Brain microvascular endothelial cell (primary cell): ENCODE data around the gene MRPL30.

ENCODE experiments used
- DNase-seq: peaks from one replicate; pipeline ENCODE4 v3.0.0-alpha.2; 2020
- H3K27ac ChIP-seq: fragments of 250-450 bp; sonication (Bioruptor Pico); 2 replicates; pipeline ENCODE4 v1.5.1; 2020; ENCODE audit warnings: mild to moderate bottlenecking, moderate library complexity
- H3K27me3 ChIP-seq: fragments of 250-450 bp; sonication (Bioruptor Pico); replicated peaks from 2 replicates; pipeline ENCODE4 v1.5.1; 2020; ENCODE audit warnings: mild to moderate bottlenecking
- H3K36me3 ChIP-seq: fragments of 250-450 bp; sonication (Bioruptor Pico); replicated peaks from 2 replicates; pipeline ENCODE4 v1.5.1; 2020; ENCODE audit warnings: mild to moderate bottlenecking
- H3K4me3 ChIP-seq: 2 replicates; pipeline ENCODE4 v1.5.1; 2011; ENCODE audit warnings: low read depth, mild to moderate bottlenecking, control low read depth, low read length, moderate library complexity
- CTCF ChIP-seq: IDR thresholded peaks from 2 replicates; pipeline ENCODE4 v1.5.1; 2011; ENCODE audit warnings: low read depth, mild to moderate bottlenecking, moderate library complexity, low read length, control low read depth, inconsistent platforms; ENCODE audit errors: missing control alignments
- in situ Hi-C: cut with HindIII; loops from 2 replicates; pipeline ENCODE4 v1.10.0; 2017; ENCODE audit warnings: low sequenced_read_pairs, low pct_ligation_motif_present

The MRPL30 gene

GRCh38 chr2:99198103-99198841 lies 17.3 kb downstream of the MRPL30 start:
- in situ Hi-C loops: no loop called here
- no peak overlapping the region for H3K4me3 ChIP-seq
- H3K27me3 ChIP-seq: no peaks in the 10 kb centered on the region
- H3K36me3 ChIP-seq: peaks cover 8% of the 10 kb centered on the region
- DNase-seq: no peak
- H3K27ac ChIP-seq: no peak overlapping the region
- no peak for TF ChIP-seq CTCF

DNA sequence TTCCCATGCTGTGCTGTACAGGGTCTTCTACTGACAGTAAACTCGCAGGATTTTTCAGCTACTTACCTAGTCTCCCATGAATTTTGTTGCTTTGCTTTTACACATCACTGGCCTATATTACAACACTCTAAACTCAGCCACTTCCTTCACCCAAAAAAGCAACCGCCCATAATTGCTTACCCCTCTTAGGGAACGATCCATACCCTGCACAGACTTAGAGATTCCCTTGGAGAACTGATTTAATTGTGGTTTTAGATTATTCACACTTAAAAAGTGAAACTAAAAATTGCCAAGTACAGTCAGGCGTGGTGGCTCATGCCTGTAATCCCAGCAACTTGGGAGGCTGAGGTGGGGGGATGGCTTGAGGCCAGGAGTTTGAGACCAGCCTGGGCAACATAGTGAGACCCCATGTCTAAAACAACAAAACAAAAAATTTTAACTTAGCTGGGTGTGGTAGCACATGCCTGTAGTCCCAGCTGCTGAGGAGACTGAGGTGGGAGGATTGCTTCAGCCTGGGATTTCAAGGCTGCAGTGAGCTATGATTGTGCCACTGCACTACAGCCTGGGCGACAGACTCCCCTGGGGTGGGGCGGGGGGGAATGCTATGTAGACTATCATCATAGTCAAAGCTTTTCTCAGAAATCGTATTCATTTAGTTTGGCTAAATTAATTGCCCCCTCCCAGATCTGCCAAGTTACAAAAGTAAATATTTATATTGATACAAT lies 19.3 kb downstream of the MRPL30 start:
- in situ Hi-C loops: no loop called here
- TF ChIP-seq CTCF: no peak
- Histone ChIP-seq H3K27me3 (no peaks in the 10 kb centered on the region), H3K4me3 (no peak overlapping the region), H3K27ac (no peak overlapping the region), H3K36me3 (peaks cover 6% of the 10 kb centered on the region)
- no peak for DNase-seq

- Histone ChIP-seq H3K4me3 (no peak overlapping the region), H3K27ac (no peak overlapping the region), H3K36me3 (no peaks in the 10 kb centered on the region), H3K27me3 (no peaks in the 10 kb centered on the region)
- no peak for DNase-seq
- peak; percentile 49 for TF ChIP-seq CTCF
- in situ Hi-C loops: no loop called here
Observed at GRCh38 chr2:99201959-99202678, 21.1 kb downstream of the MRPL30 start.

DNA sequence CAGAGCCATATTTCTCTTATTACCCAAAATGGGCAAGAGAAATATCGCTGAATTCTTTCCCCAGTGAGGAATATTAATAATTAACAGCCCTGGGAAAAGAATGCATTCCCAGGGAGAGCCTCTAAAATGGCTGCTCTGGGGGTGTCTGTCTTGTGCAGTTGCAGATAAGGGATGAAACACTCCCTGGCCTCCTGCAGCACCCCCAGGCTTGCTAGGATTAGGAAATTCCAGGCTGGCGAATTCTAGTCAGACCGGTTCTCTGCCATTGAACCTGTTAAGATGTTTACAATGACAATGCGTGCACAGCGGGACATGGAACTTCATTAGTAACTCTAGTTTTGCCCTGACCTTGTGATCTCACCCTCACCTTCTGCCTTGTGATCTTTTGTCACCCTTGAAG lies 24.5 kb downstream of the MRPL30 start:
- in situ Hi-C loops: no loop called here
- no peak for TF ChIP-seq CTCF

DNA sequence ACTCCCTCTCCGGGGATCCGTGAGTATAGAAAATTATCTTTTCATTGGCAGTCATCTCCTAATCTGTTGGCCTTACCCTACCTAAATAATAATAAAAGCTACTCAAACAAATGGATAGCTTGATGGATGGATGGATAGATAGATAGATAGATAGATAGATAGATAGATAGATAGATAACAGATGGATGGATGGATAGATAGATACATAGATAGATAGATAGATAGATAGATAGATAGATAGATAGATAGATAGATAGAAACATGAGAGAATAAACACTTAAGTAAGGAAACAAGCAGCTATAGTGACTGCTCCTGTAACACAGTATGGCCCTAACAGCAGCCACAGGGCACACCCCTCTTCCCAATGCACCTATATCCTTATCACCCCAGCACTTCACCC lies 35.1 kb downstream of the MRPL30 start:
- H3K27me3 ChIP-seq: no peaks in the 10 kb centered on the region
- in situ Hi-C loops: no loop called here
- DNase-seq: no peak
- no peak for TF ChIP-seq CTCF
- H3K4me3 ChIP-seq: no peak overlapping the region
- H3K27ac ChIP-seq: no peak overlapping the region
- H3K36me3 ChIP-seq: no peaks in the 10 kb centered on the region

More for the DNA sequence above, 24.5 kb downstream of the MRPL30 start:
- Histone ChIP-seq H3K27me3 (no peaks in the 10 kb centered on the region), H3K4me3 (no peak overlapping the region), H3K27ac (no peak overlapping the region), H3K36me3 (no peaks in the 10 kb centered on the region)
- no peak for DNase-seq
